ENCODE results near the gene SCD. TPM values are rescaled to one million over a fixed set of nuclear protein-coding genes. Genes with fewer than 3 reads are reported as not detected.

The SCD gene
- total and polyA plus RNA-seq, 2 of the 13 experiments (the other 11 are each of a cell fraction or from before 2014, with no cell fraction given): 492 to 512 TPM

DNA sequence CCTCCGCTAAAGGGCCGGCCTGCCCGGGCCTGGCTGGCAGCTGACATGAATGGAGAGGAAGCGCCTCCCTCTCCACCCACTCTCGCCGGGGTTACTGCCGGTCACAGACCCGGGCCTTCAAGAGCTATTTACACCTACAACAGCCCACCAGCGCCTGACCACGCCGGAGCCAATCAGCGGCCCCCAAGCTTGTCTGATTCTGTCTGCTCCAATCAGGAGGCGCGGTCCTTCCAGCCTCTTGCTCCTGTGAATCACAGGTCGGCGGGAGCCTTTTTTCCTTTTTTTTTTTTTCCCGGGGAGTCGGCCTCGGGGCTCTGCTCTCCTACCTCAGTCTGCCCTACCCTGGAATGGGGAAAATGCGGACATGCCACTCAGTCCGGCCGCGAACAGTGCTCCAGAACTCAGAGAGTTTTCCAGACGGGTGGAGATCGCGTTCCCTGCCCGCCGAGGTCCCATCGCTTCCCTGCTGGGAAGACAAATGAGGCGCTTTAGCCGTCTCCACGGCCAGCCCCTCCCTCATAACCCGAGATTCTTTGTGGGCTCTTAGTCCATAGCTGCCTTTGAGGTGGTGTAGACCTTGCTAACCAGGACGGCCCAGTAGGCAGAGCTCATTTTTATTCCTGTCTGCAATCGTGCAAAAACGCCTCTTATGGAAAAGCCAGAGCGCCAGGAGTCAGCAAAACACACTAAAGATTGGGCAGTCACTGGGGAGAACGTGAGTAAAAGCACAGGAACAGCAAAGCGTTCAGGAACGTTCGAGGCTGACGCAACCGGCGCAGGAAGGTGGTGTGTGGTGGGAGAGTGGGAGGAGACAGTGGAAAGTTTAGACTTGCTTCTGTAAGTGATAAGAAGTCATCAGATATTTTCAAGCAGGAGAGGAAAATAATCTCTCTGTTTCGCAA, 26.5 kb downstream of the SCD start (continued):
- no peak for TF ChIP-seq STAG1 (CRISPR knock-in tag; IDR thresholded peaks at IDR 0.05)
- no peak for TF ChIP-seq ZNF577 (CRISPR knock-in tag; IDR thresholded peaks at IDR 0.05; ENCODE audit: borderline replicate concordance, low read depth)
- TF ChIP-seq, protein P1, sequence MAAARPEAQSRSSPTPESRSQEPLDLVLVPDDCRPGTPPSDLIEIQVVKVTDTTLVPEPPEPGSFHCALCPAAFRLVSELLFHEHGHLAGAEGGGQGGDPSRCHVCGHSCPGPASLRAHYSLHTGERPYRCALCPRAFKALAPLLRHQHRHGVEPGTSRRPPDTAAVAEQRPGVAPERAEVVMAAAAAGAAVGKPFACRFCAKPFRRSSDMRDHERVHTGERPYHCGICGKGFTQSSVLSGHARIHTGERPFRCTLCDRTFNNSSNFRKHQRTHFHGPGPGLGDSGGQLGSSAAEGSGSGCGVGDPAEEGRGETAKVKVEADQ (CRISPR knock-in tag; IDR thresholded peaks at IDR 0.05; ENCODE audit: borderline replicate concordance): no peak; the same call in 1 of the 2 replicates
- peak; percentile 81 for TF ChIP-seq NCOA1 (CRISPR knock-in tag; IDR thresholded peaks at IDR 0.05)
- TF ChIP-seq JUND (CRISPR knock-in tag; IDR thresholded peaks at IDR 0.05): 0 out of 2 replicates have a peak, but pooled peaks have one; percentile 34
- TF ChIP-seq RBM39 (IDR thresholded peaks at IDR 0.05; ENCODE audit: low read depth, low read length, poor library complexity, severe bottlenecking): peak; percentile 82
- TF ChIP-seq, protein P2, sequence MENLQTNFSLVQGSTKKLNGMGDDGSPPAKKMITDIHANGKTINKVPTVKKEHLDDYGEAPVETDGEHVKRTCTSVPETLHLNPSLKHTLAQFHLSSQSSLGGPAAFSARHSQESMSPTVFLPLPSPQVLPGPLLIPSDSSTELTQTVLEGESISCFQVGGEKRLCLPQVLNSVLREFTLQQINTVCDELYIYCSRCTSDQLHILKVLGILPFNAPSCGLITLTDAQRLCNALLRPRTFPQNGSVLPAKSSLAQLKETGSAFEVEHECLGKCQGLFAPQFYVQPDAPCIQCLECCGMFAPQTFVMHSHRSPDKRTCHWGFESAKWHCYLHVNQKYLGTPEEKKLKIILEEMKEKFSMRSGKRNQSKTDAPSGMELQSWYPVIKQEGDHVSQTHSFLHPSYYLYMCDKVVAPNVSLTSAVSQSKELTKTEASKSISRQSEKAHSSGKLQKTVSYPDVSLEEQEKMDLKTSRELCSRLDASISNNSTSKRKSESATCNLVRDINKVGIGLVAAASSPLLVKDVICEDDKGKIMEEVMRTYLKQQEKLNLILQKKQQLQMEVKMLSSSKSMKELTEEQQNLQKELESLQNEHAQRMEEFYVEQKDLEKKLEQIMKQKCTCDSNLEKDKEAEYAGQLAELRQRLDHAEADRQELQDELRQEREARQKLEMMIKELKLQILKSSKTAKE (CRISPR knock-in tag; IDR thresholded peaks at IDR 0.05; ENCODE audit: borderline replicate concordance): peak; percentile 36; the same call in 1 of the 2 replicates
- peak; percentile 71 for TF ChIP-seq GABPB1 (CRISPR knock-in tag; IDR thresholded peaks at IDR 0.05)
- peak; percentile 5 for TF ChIP-seq ZNF18 (CRISPR knock-in tag; IDR thresholded peaks at IDR 0.05; ENCODE audit: insufficient replicate concordance)
- TF ChIP-seq RELA (CRISPR knock-in tag; IDR thresholded peaks at IDR 0.05): 0 out of 2 replicates have a peak, but pooled peaks have one; percentile 73
- TF ChIP-seq AFF4 (CRISPR knock-in tag; IDR thresholded peaks at IDR 0.05): 0 out of 2 replicates have a peak, but pooled peaks have one; percentile 28
- TF ChIP-seq TBP (CRISPR knock-in tag; IDR thresholded peaks at IDR 0.05): no peak
- TF ChIP-seq PAWR (CRISPR knock-in tag; IDR thresholded peaks at IDR 0.05; ENCODE audit: borderline replicate concordance): no peak
- TF ChIP-seq, protein P3, sequence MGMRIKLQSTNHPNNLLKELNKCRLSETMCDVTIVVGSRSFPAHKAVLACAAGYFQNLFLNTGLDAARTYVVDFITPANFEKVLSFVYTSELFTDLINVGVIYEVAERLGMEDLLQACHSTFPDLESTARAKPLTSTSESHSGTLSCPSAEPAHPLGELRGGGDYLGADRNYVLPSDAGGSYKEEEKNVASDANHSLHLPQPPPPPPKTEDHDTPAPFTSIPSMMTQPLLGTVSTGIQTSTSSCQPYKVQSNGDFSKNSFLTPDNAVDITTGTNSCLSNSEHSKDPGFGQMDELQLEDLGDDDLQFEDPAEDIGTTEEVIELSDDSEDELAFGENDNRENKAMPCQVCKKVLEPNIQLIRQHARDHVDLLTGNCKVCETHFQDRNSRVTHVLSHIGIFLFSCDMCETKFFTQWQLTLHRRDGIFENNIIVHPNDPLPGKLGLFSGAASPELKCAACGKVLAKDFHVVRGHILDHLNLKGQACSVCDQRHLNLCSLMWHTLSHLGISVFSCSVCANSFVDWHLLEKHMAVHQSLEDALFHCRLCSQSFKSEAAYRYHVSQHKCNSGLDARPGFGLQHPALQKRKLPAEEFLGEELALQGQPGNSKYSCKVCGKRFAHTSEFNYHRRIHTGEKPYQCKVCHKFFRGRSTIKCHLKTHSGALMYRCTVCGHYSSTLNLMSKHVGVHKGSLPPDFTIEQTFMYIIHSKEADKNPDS (CRISPR knock-in tag; IDR thresholded peaks at IDR 0.05): 0 out of 2 replicates have a peak, but pooled peaks have one; percentile 24
- TF ChIP-seq U2AF2 (IDR thresholded peaks at IDR 0.05; ENCODE audit: low read depth, low read length): no peak
- peak; percentile 31; the same call in 1 of the 2 replicates for TF ChIP-seq EED (CRISPR knock-in tag; IDR thresholded peaks at IDR 0.05)
- TF ChIP-seq ZNF678 (CRISPR knock-in tag; IDR thresholded peaks at IDR 0.05): 0 out of 2 replicates have a peak, but pooled peaks have one; percentile 43
